Endothelial cell of umbilical vein (primary cell): Measurements from ENCODE around the gene SEMA3G. TPM values are rescaled to one million over a fixed set of nuclear protein-coding genes. Genes with fewer than 3 reads are reported as not detected.

Experiments used
- BruUV-seq: library from RNA; stranded (reverse); fragments of 400-500 nt; replicated peaks from 2 replicates; lab custom pipeline; 2021; lab: Mats Ljungman, UMichigan
- CTCF ChIA-PET: fragments of 300-600, 350-600 bp; sonication (Branson Sonifier 250); formaldehyde crosslinking; loops from one replicate; lab custom pipeline; 2021; ENCODE audit warnings: antibody characterized with exemption, inconsistent platforms; lab: Charles Lee
- POLR2A ChIA-PET: fragments of 300-600, 350-600 bp; sonication (Branson Sonifier 250); formaldehyde crosslinking; loops from one replicate; lab custom pipeline; 2021; ENCODE audit warnings: antibody characterized with exemption, inconsistent platforms; lab: Charles Lee
- DNase-seq: peaks from one replicate; pipeline ENCODE4 v3.0.0-alpha.2; 2011; ENCODE audit warnings: low read depth, low spot score
- FAIRE-seq: peaks from 2 replicates; lab custom pipeline; 2011; peaks lifted over from hg19 to GRCh38; lab: Jason Lieb, UNC
- H2AFZ ChIP-seq: 2 replicates; pipeline ENCODE4 v1.6.0; 2012; ENCODE audit warnings: low read depth, low read length, control low read depth, inconsistent platforms
- H3K27ac ChIP-seq: 2 replicates; pipeline ENCODE4 v1.5.1; 2011; ENCODE audit warnings: low read depth, mild to moderate bottlenecking, control low read depth, low read length, moderate library complexity; ENCODE audit not compliant: insufficient read depth
- H3K27me3 ChIP-seq, 2 experiments: 2 replicates each; pipeline versions ENCODE4 v1.6.0 to v1.6.1; 2011; ENCODE audit warnings: low read length in 2 of 2, mixed read lengths in 1 of 2; ENCODE audit not compliant: control insufficient read depth in 2 of 2, insufficient read depth in 2 of 2
- H3K36me3 ChIP-seq, 2 experiments: 2 replicates in 1 of 2; 3 replicates in 1 of 2; pipeline ENCODE4 v1.5.1; 2011; ENCODE audit warnings: low read length in 2 of 2, mild to moderate bottlenecking in 1 of 2, moderate library complexity in 1 of 2; ENCODE audit not compliant: control insufficient read depth in 2 of 2, insufficient read depth in 2 of 2; ENCODE audit errors: extremely low read depth in 1 of 2
- H3K4me1 ChIP-seq: 3 replicates; pipeline ENCODE4 v1.5.1; 2011; ENCODE audit warnings: mild to moderate bottlenecking, low read length; ENCODE audit not compliant: control insufficient read depth, insufficient read depth; ENCODE audit errors: extremely low read depth
- H3K4me2 ChIP-seq: 2 replicates; pipeline ENCODE4 v1.6.1; 2011; ENCODE audit warnings: low read length, control low read depth, mixed read lengths; ENCODE audit not compliant: insufficient read depth
- H3K4me3 ChIP-seq, 3 experiments: fragments of 200-600 bp in 1 of 3; sonication (generic), shearing (Covaris generic) in 1 of 3; replicated peaks in 1 of 3; 2 replicates each; pipeline ENCODE4 v1.5.1; 2011 to 2016; ENCODE audit warnings: control low read depth in 3 of 3, low read length in 3 of 3, mild to moderate bottlenecking in 2 of 3, inconsistent platforms in 1 of 3, low read depth in 1 of 3, moderate library complexity in 1 of 3; ENCODE audit not compliant: insufficient read depth in 1 of 3
- H3K79me2 ChIP-seq: 2 replicates; pipeline ENCODE4 v1.6.0; 2012; ENCODE audit warnings: low read length, inconsistent platforms; ENCODE audit not compliant: control insufficient read depth, insufficient read depth
- H3K9ac ChIP-seq: replicated peaks from 2 replicates; pipeline ENCODE3; 2011; ENCODE audit warnings: low read length, control low read depth; ENCODE audit not compliant: insufficient read depth; ENCODE audit errors: extremely low read depth
- H3K9me1 ChIP-seq: replicated peaks from 3 replicates; pipeline ENCODE4 v1.6.0; 2011; ENCODE audit warnings: mild to moderate bottlenecking, low read length; ENCODE audit not compliant: control insufficient read depth, insufficient read depth; ENCODE audit errors: extremely low read depth
- H3K9me3 ChIP-seq: replicated peaks from 2 replicates; pipeline ENCODE4 v1.5.1; 2012; ENCODE audit warnings: low read length, inconsistent platforms; ENCODE audit not compliant: control insufficient read depth, insufficient read depth
- H4K20me1 ChIP-seq: replicated peaks from 2 replicates; pipeline ENCODE3; 2011; ENCODE audit warnings: mild to moderate bottlenecking, low read length; ENCODE audit not compliant: control insufficient read depth, insufficient read depth; ENCODE audit errors: extremely low read depth
- CTCF ChIP-seq, 2 donors: IDR thresholded peaks; 1 replicate in 1 of 2; 2 replicates in 1 of 2; pipeline ENCODE4 v1.5.1; 2011; ENCODE audit warnings: low read length in 2 of 2, mild to moderate bottlenecking in 2 of 2, moderate library complexity in 2 of 2, control low read depth in 1 of 2, inconsistent platforms in 1 of 2, low read depth in 1 of 2; ENCODE audit not compliant: insufficient read depth in 1 of 2; ENCODE audit errors: extremely low read depth in 1 of 2
- EZH2 ChIP-seq: IDR thresholded peaks from 2 replicates; pipeline ENCODE4 v1.6.1; 2012; ENCODE audit warnings: borderline replicate concordance, low read depth, mild to moderate bottlenecking, moderate library complexity, low read length, inconsistent platforms; ENCODE audit not compliant: severe bottlenecking
- FOS ChIP-seq: IDR thresholded peaks from 2 replicates; pipeline ENCODE4 v1.6.1; 2011; ENCODE audit warnings: mild to moderate bottlenecking, low read length, moderate library complexity, borderline replicate concordance; ENCODE audit not compliant: insufficient read depth
- GATA2 ChIP-seq: IDR thresholded peaks from 2 replicates; pipeline ENCODE4 v1.7.0; 2011; ENCODE audit warnings: low read depth, mild to moderate bottlenecking, moderate library complexity, mixed read lengths, low read length; ENCODE audit not compliant: insufficient read length, insufficient read depth
- JUN ChIP-seq: IDR thresholded peaks from 2 replicates; pipeline ENCODE4 v1.6.1; 2011; ENCODE audit warnings: borderline replicate concordance, low read depth; ENCODE audit not compliant: insufficient read length, insufficient read depth
- MAX ChIP-seq: IDR thresholded peaks from 2 replicates; pipeline ENCODE4 v1.6.1; 2011; ENCODE audit not compliant: insufficient read depth, insufficient read length
- MYC ChIP-seq: IDR thresholded peaks from one replicate; pipeline ENCODE4 v1.6.1; 2011; ENCODE audit warnings: mild to moderate bottlenecking, low read depth, low read length
- POLR2A ChIP-seq: IDR thresholded peaks from 2 replicates; pipeline ENCODE4 v1.6.1; 2012; ENCODE audit warnings: low read depth, mild to moderate bottlenecking, control low read depth, low read length
- POLR2AphosphoS5 ChIP-seq: IDR thresholded peaks from 2 replicates; pipeline ENCODE4 v1.6.1; 2012; ENCODE audit warnings: low read depth, mild to moderate bottlenecking, control low read depth, low read length, moderate library complexity; ENCODE audit not compliant: insufficient read depth
- dilution Hi-C: fragments of 300-500 bp; cut with MboI; formaldehyde crosslinking; loops from one replicate; pipeline ENCODE4 v1.15.0; 2019; ENCODE audit warnings: low sequenced_read_pairs; ENCODE audit not compliant: extremely low pct_ligation_motif_present
- intact Hi-C: fragments of 100-400 bp; cut with micrococcal nuclease; formaldehyde crosslinking; loops from one replicate; pipeline ENCODE4 v1.10.0; 2022
- polyA plus RNA-seq, 4 experiments: library from polyadenylated mRNA; depleted of rRNA in 3 of 4; stranded (reverse) in 3 of 4; unstranded in 1 of 4; fragments of >200 nt; gene quantifications; 2 replicates each; pipeline versions ENCODE4 v1.2.1 to v1.2.3, GENCODE V29; 2011 to 2012; ENCODE audit warnings: missing spikeins in 1 of 4
- total RNA-seq: library from RNA; stranded (reverse); gene quantifications from 2 replicates; pipeline ENCODE4 v1.2.3, GENCODE V29; 2021

SEMA3G gene
- total and polyA plus RNA-seq, 2 donors (not counting 3 experiments of a cell fraction or from before 2014, with no cell fraction given): 22.6 to 27.9 TPM

GRCh38 chr3:52441772-52442332 lies 3.1 kb downstream of the SEMA3G start:
- peaks cover 4% of the 10 kb centered on the region for H3K4me1 ChIP-seq
- dilution Hi-C loops (no loop called here), intact Hi-C loops (no loop called here)
- H3K79me2 ChIP-seq: no peaks in the 10 kb centered on the region
- no peaks in the 10 kb centered on the region for H3K27me3 ChIP-seq
- no peaks in the 10 kb centered on the region for H3K9me1 ChIP-seq
- DNase-seq: no peak
- TF ChIP-seq JUN: no peak
- no peak for TF ChIP-seq POLR2A
- no peak for TF ChIP-seq MAX
- TF ChIP-seq POLR2AphosphoS5: no peak
- TF ChIP-seq FOS: no peak
- TF ChIP-seq MYC: no peak
- TF ChIP-seq CTCF (IDR thresholded peaks at IDR 0.05; ENCODE audit: extremely low read depth in 1 of 2, insufficient read depth in 1 of 2, low read depth in 1 of 2, low read length in 2 of 2): no peak
- TF ChIP-seq GATA2: no peak
- TF ChIP-seq EZH2: no peak
- H3K27ac ChIP-seq: no peak overlapping the region
- no peak overlapping the region for H3K9ac ChIP-seq
- no peaks in the 10 kb centered on the region for H4K20me1 ChIP-seq
- ChIA-PET POLR2A (no interaction called here), CTCF (interaction anchor here (0.7 to 1.7 kb wide), 3 partner anchors 9 to 14 kb away, joined by 3 to 12 read pairs (median 4); no protein-coding TSS in a partner anchor)
- H3K4me3 ChIP-seq: no peak overlapping the region
- H3K4me2 ChIP-seq: no peak overlapping the region
- H2AFZ ChIP-seq: no peak overlapping the region
- BruUV-seq: no TSS peak
- H3K9me3 ChIP-seq: no peaks in the 10 kb centered on the region
- FAIRE-seq: no peak
- H3K36me3 ChIP-seq: peaks cover 0 to 18% of the 10 kb centered on the region in 2 experiments
